ENCODE data around the gene ADGB. TPM values are rescaled to one million over a fixed set of nuclear protein-coding genes. Genes with fewer than 3 reads are reported as not detected.

Gene ADGB
- total and polyA plus RNA-seq, 9 of the 15 experiments (the other 6 are each of a cell fraction or from before 2014, with no cell fraction given), result not detected

- no peak for TF ChIP-seq ARID1B (IDR thresholded peaks at IDR 0.05)
- TF ChIP-seq OTX1 (CRISPR knock-in tag; IDR thresholded peaks at IDR 0.05), result no peak
- TF ChIP-seq POLR2G (IDR thresholded peaks at IDR 0.05; ENCODE audit: low read depth, low read length), result no peak
- no peak for TF ChIP-seq CREM (IDR thresholded peaks at IDR 0.05; ENCODE audit: low read depth)
- TF ChIP-seq ZNF695 (CRISPR knock-in tag; IDR thresholded peaks at IDR 0.05), result no peak
- TF ChIP-seq VEZF1 (CRISPR knock-in tag; IDR thresholded peaks at IDR 0.05), result no peak
- no peak for TF ChIP-seq POLR2AphosphoS2 (IDR thresholded peaks at IDR 0.05; ENCODE audit: low read length)
- TF ChIP-seq ZNF668 (CRISPR knock-in tag; IDR thresholded peaks at IDR 0.05), result no peak
- no peak for TF ChIP-seq SRSF3 (IDR thresholded peaks at IDR 0.05; ENCODE audit: insufficient read depth, low read length)
- no peak for TF ChIP-seq SMARCA4 (IDR thresholded peaks at IDR 0.05)
- 0 out of 2 replicates have a peak, but pooled peaks have one; percentile 27 for TF ChIP-seq BACH1 (tag; IDR thresholded peaks at IDR 0.05)
- no peak for TF ChIP-seq ZNF655 (CRISPR knock-in tag; IDR thresholded peaks at IDR 0.05)
- TF ChIP-seq ZNF408 (CRISPR knock-in tag; IDR thresholded peaks at IDR 0.05; ENCODE audit: low read depth), result no peak
- no peak for TF ChIP-seq ZNF253 (CRISPR knock-in tag; conservative IDR thresholded peaks at IDR 0.05)
- TF ChIP-seq ETS2 (tag; IDR thresholded peaks at IDR 0.05; ENCODE audit: borderline replicate concordance, poor library complexity, severe bottlenecking), result no peak
- TF ChIP-seq SETDB1 (IDR thresholded peaks at IDR 0.05; ENCODE audit: low read length), result no peak
- no peak for TF ChIP-seq KAT2B (IDR thresholded peaks at IDR 0.05; ENCODE audit: low read depth, low read length)
- TF ChIP-seq MCM5 (IDR thresholded peaks at IDR 0.05; ENCODE audit: low read depth), result no peak
- no peak for TF ChIP-seq SMAD2 (IDR thresholded peaks at IDR 0.05; ENCODE audit: low read depth, low read length)
- TF ChIP-seq GABPB2 (CRISPR knock-in tag; conservative IDR thresholded peaks at IDR 0.05), result 0 out of 2 replicates have a peak, but pooled peaks have one; percentile 21
- TF ChIP-seq ZBTB17 (CRISPR knock-in tag; IDR thresholded peaks at IDR 0.05), result no peak
- no peak for TF ChIP-seq GTF2B (IDR thresholded peaks at IDR 0.05; ENCODE audit: extremely low read depth, insufficient read length)
- TF ChIP-seq ZNF24 (IDR thresholded peaks at IDR 0.05), result 0 out of 2 replicates have a peak, but pooled peaks have one; percentile 37
- no peak for TF ChIP-seq BRD9 (IDR thresholded peaks at IDR 0.05; ENCODE audit: low read depth, partially characterized antibody)
- no peak for TF ChIP-seq TBP (optimal IDR thresholded peaks at IDR 0.05; ENCODE audit: low read depth, low read length)
- TF ChIP-seq ZNF232 (CRISPR knock-in tag; IDR thresholded peaks at IDR 0.05), result no peak
- TF ChIP-seq YY1 (IDR thresholded peaks at IDR 0.05; ENCODE audit: borderline replicate concordance in 1 of 3, control insufficient read depth in 1 of 3, extremely low read depth in 1 of 3, insufficient read depth in 3 of 3, insufficient read length in 1 of 3, insufficient replicate concordance in 2 of 3, low read depth in 1 of 3, low read length in 2 of 3), result no peak
- TF ChIP-seq ZNF384 (IDR thresholded peaks at IDR 0.05; ENCODE audit: low read depth, low read length), result no peak
- TF ChIP-seq SMARCE1 (IDR thresholded peaks at IDR 0.05), result no peak
Observed at GRCh38 chr6:146770275-146770964, 171.6 kb downstream of the ADGB start (continued).
